Right lobe of liver (tissue), 6 donors: ENCODE data around the gene EIF1AY. TPM values are rescaled to one million over a fixed set of nuclear protein-coding genes. Genes with fewer than 3 reads are reported as not detected.

Experiments used
- ATAC-seq, 4 donors: fragments of 200-7000 bp; cut with Tn5 transposase; one replicate each; pipeline ENCODE4 v1.9.1; 2020; ENCODE audit warnings: mild to moderate bottlenecking in 4 of 4, moderate library complexity in 4 of 4
- DNase-seq, 3 donors: peaks; one replicate each; pipeline ENCODE4 v3.0.0-alpha.2; 2020
- H3K27ac ChIP-seq, 3 donors: fragments of 200-600 bp; one replicate each; pipeline ENCODE4 v1.8.0; 2022
- H3K27me3 ChIP-seq, 2 donors: fragments of 200-600 bp; one replicate each; pipeline ENCODE4 v1.8.0; 2022
- H3K36me3 ChIP-seq, 4 donors: fragments of 200-600 bp; sonication (generic) in 1 of 4; one replicate each; pipeline versions ENCODE4 v1.5.1 to v1.8.0; 2017 to 2022; ENCODE audit warnings: control low read depth in 1 of 4
- H3K4me1 ChIP-seq, 4 donors: fragments of 200-600 bp; sonication (generic) in 1 of 4; one replicate each; pipeline versions ENCODE4 v1.5.1 to v1.8.0; 2017 to 2022; ENCODE audit warnings: control low read depth in 1 of 4
- H3K4me3 ChIP-seq, 3 donors: fragments of 200-600 bp; one replicate each; pipeline ENCODE4 v1.8.0; 2022
- H3K9me3 ChIP-seq, 4 donors: fragments of 200-600 bp; sonication (generic) in 1 of 4; one replicate each; pipeline versions ENCODE4 v1.5.1 to v1.8.0; 2017 to 2022; ENCODE audit warnings: control low read depth in 1 of 4
- POLR2A ChIP-seq: fragments of 450-650 bp; IDR thresholded peaks from one replicate; pipeline ENCODE4 v1.6.1; 2017; ENCODE audit warnings: antibody characterized with exemption, mild to moderate bottlenecking
- WGBS: methylation state at CpG from one replicate; pipeline ENCODE4 v1.1.6; 2018; ENCODE audit warnings: low coverage, low lambda C conversion rate; ENCODE audit not compliant: insufficient coverage; ENCODE audit errors: missing lambda C conversion rate; 5-methylcytosine and 5-hydroxymethylcytosine counted together
- intact Hi-C, 2 donors: fragments of 100-400 bp; cut with DNase I; formaldehyde crosslinking; loops; one replicate each; pipeline versions ENCODE4 v1.11.2 to v1.14.1; 2022
- total RNA-seq, 6 experiments: library from RNA; depleted of rRNA in 2 of 6; stranded (reverse); fragments of >200 nt in 2 of 6; fragmentation: NEBNext Ultra II Directional in 3 of 6; extraction: Animal tissue kit (Norgen Biotek cat#: 25700) in 3 of 6; gene quantifications; one replicate each; pipeline versions ENCODE4 v1.1.0 to v1.2.4, GENCODE V29; 2016 to 2023
- TF ChIP-seq, protein P1 (sequence below), 4 donors: fragments of 200-600 bp in 3 of 4; fragments of 450-650 bp in 1 of 4; IDR thresholded peaks; one replicate each; pipeline versions ENCODE4 v1.5.1 to v1.8.0; 2016 to 2022; ENCODE audit warnings: antibody characterized with exemption in 4 of 4, mild to moderate bottlenecking in 2 of 4
- donor health status: DM: no; HTN: yes; CAD: no.
- donor health status: DM: no; HTN: no; CAD: no.
- donor health status: DM: no; HTN: no; CAD: no.
- donor health status: DM: no; HTN: yes; CAD: no.
- donor health status: DM: no; HTN: yes; CAD: no.

The EIF1AY gene
- total RNA-seq, 6 experiments from 2014 or later = 14.8 TPM; not detected in 5

DNA sequence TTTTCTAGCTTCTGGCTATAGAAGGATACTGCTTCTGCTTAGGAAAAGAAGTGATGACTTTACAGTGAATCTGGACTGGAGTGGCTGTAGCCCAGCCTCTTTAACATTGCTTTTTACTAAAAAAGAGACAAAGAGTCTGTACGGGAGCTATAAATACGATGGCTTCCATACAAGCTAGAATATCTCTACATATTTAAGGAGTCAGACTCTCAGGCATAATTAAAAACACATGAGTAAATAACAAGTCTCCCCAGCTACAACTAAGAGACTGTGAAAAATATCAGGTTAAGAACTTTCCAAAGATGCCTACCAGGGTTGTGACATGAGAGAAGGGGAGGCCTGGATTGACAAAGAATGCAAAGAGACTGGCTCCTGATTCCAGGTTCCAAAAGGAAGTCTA is 19.8 kb upstream of the EIF1AY start:
- no peaks in the 10 kb centered on the region for H3K4me1 ChIP-seq
- DNase-seq (no peak), ATAC-seq (no peak)
- no peaks in the 10 kb centered on the region for H3K36me3 ChIP-seq
- H3K9me3 ChIP-seq = no peaks in the 10 kb centered on the region
- no CpG with 5 or more reads among the region's 2 CpGs for WGBS
- no peak overlapping the region for H3K27ac ChIP-seq
- TF ChIP-seq, protein P1, sequence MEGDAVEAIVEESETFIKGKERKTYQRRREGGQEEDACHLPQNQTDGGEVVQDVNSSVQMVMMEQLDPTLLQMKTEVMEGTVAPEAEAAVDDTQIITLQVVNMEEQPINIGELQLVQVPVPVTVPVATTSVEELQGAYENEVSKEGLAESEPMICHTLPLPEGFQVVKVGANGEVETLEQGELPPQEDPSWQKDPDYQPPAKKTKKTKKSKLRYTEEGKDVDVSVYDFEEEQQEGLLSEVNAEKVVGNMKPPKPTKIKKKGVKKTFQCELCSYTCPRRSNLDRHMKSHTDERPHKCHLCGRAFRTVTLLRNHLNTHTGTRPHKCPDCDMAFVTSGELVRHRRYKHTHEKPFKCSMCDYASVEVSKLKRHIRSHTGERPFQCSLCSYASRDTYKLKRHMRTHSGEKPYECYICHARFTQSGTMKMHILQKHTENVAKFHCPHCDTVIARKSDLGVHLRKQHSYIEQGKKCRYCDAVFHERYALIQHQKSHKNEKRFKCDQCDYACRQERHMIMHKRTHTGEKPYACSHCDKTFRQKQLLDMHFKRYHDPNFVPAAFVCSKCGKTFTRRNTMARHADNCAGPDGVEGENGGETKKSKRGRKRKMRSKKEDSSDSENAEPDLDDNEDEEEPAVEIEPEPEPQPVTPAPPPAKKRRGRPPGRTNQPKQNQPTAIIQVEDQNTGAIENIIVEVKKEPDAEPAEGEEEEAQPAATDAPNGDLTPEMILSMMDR (IDR thresholded peaks at IDR 0.05) = no peak
- intact Hi-C loops = no loop called here
- H3K27me3 ChIP-seq = no peaks in the 10 kb centered on the region
- no peak overlapping the region for H3K4me3 ChIP-seq

DNA sequence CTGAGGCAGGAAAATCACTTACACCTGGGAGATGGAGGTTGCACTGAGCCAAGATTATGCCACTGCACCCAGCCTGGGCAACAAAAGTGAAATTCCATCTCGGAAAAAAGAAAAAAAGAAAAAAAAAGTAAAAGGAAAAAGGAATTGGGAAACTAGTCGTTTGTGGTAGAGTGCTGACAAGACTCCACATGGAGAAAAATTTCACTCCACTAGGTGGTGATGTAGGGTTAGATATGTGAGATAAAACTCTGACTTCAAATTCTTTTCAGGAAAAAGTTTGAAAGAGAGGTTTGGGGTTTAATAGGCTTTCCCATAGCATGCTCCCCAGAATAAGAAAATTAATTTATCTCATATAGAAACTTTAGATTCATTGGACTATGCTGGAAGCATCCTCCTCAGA is 16.9 kb upstream of the EIF1AY start:
- peak in 1 of 4 donors; percentile 53 for ATAC-seq
- no peak overlapping the region for H3K4me3 ChIP-seq
- intact Hi-C loops = no loop called here
- H3K4me1 ChIP-seq = no peaks in the 10 kb centered on the region
- H3K9me3 ChIP-seq = no peaks in the 10 kb centered on the region
- DNase-seq = no peak
- H3K27me3 ChIP-seq = no peaks in the 10 kb centered on the region
- no peak for TF ChIP-seq POLR2A
- TF ChIP-seq, protein P1 (IDR thresholded peaks at IDR 0.05) = no peak
- H3K27ac ChIP-seq = no peak overlapping the region
- no CpG with 5 or more reads among the region's 2 CpGs for WGBS
- no peaks in the 10 kb centered on the region for H3K36me3 ChIP-seq

DNA sequence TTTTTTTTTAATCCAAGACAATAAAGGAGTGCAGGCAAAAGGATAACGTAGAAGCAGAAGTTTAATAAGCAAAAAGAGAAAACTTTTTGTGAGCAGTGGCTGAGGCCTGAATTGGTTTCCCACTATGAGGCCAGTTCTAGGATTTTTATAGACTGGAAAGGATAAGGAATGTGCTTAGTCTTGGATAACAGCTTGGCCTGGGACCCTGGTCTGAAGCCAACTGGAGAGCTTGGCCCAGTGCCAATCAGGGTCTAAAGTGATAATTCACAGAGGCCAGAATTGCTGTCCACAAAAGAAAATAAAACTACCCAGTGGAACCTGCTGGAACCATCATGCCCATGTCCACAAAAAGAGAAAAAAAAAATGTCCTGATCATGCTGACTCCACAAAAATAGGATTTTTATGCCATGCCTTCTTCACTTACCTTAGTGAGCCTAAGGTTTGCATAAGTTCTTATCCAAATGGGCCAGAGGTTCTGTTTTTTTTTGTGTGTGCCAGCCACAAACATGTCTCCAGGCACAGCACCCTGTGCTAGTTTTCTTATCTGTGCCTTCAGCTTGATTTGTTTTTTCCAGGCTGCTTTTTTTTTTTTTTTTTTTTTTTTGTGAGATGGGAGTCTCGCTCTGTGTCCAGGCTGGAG is 15.6 kb upstream of the EIF1AY start:
- peak in 1 of 3 donors; percentile 62 for DNase-seq
- Histone ChIP-seq H3K36me3 (no peaks in the 10 kb centered on the region), H3K4me3 (no peak overlapping the region), H3K27ac (no peak overlapping the region), H3K27me3 (no peaks in the 10 kb centered on the region), H3K9me3 (no peaks in the 10 kb centered on the region), H3K4me1 (no peaks in the 10 kb centered on the region)
- TF ChIP-seq, protein P1 (IDR thresholded peaks at IDR 0.05) = no peak
- TF ChIP-seq POLR2A = no peak
- intact Hi-C loops = no loop called here
- WGBS = no CpG with 5 or more reads among the region's 2 CpGs
- ATAC-seq = peak in 1 of 4 donors; percentile 38

- no CpG with 5 or more reads among the region's 3 CpGs for WGBS
- no peaks in the 10 kb centered on the region for H3K9me3 ChIP-seq
- no peak for TF ChIP-seq POLR2A
- TF ChIP-seq, protein P1 (IDR thresholded peaks at IDR 0.05) = no peak
- ATAC-seq (no peak), DNase-seq (no peak)
- intact Hi-C loops = no loop called here
- H3K4me1 ChIP-seq = no peaks in the 10 kb centered on the region
- no peaks in the 10 kb centered on the region for H3K27me3 ChIP-seq
- H3K36me3 ChIP-seq = no peaks in the 10 kb centered on the region
- H3K4me3 ChIP-seq = no peak overlapping the region
- no peak overlapping the region for H3K27ac ChIP-seq
These were observed 4.3 kb upstream of the EIF1AY start for GRCh38 chrY:20571306-20571705.

- TF ChIP-seq POLR2A = no peak
- TF ChIP-seq, protein P1 (IDR thresholded peaks at IDR 0.05) = no peak
- Histone ChIP-seq H3K9me3 (no peaks in the 10 kb centered on the region), H3K27ac (no peak overlapping the region), H3K36me3 (no peaks in the 10 kb centered on the region), H3K4me3 (no peak overlapping the region), H3K27me3 (no peaks in the 10 kb centered on the region), H3K4me1 (no peaks in the 10 kb centered on the region)
- no CpG with 5 or more reads among the region's 5 CpGs for WGBS
- DNase-seq (no peak), ATAC-seq (no peak)
- intact Hi-C loops = no loop called here
These were observed 930 bp downstream of the EIF1AY start for GRCh38 chrY:20576506-20576905.
